GM23338 (cell line): Measurements from ENCODE around the gene DLK1. TPM values are rescaled to one million over a fixed set of nuclear protein-coding genes. Genes with fewer than 3 reads are reported as not detected.

Source experiments
- ATAC-seq: fragments of 200-7000 bp; cut with Tn5 transposase; 3 replicates; pipeline ENCODE4 v1.9.1; 2020
- DNase-seq: peaks from one replicate; pipeline ENCODE4 v3.0.0-alpha.2; 2015; ENCODE audit warnings: low spot score
- H2AFZ ChIP-seq: fragments of 200-600 bp; sonication (generic); 2 replicates; pipeline ENCODE4 v1.8.0; 2016; ENCODE audit warnings: antibody characterized with exemption, mild to moderate bottlenecking, moderate library complexity
- H3F3A ChIP-seq: fragments of 200-600 bp; sonication (generic); replicated peaks from 2 replicates; pipeline ENCODE4 v1.8.0; 2017; ENCODE audit warnings: antibody characterized with exemption, mixed run types, low read depth
- H3K27ac ChIP-seq: fragments of 200-600 bp; sonication (generic); 2 replicates; pipeline ENCODE4 v1.6.1; 2016; ENCODE audit warnings: low read depth
- H3K27me3 ChIP-seq: fragments of 200-600 bp; sonication (generic); 2 replicates; pipeline ENCODE4 v1.8.0; 2016; ENCODE audit warnings: mild to moderate bottlenecking, mixed run types, moderate library complexity; ENCODE audit not compliant: insufficient read depth
- H3K36me3 ChIP-seq: fragments of 200-600 bp; sonication (generic); 2 replicates; pipeline ENCODE4 v1.8.0; 2016; ENCODE audit warnings: mild to moderate bottlenecking; ENCODE audit not compliant: insufficient read depth
- H3K4me1 ChIP-seq: fragments of 200-600 bp; sonication (generic); 2 replicates; pipeline ENCODE4 v1.8.0; 2016; ENCODE audit warnings: mild to moderate bottlenecking, moderate library complexity; ENCODE audit not compliant: insufficient read depth
- H3K4me2 ChIP-seq: fragments of 200-600 bp; sonication (generic); 2 replicates; pipeline ENCODE4 v1.7.1; 2017; ENCODE audit warnings: mixed run types
- H3K4me3 ChIP-seq: fragments of 200-600 bp; sonication (generic); 2 replicates; pipeline ENCODE4 v1.6.1; 2016; ENCODE audit warnings: mixed run types
- H3K79me2 ChIP-seq: fragments of 200-600 bp; sonication (generic); replicated peaks from 2 replicates; pipeline ENCODE4 v1.8.0; 2017; ENCODE audit warnings: mild to moderate bottlenecking; ENCODE audit not compliant: insufficient read depth
- H3K9me2 ChIP-seq: fragments of 200-600 bp; sonication (generic); 2 replicates; pipeline ENCODE4 v1.8.0; 2017; ENCODE audit not compliant: insufficient read depth
- H4K20me1 ChIP-seq: fragments of 200-600 bp; sonication (generic); replicated peaks from 2 replicates; pipeline ENCODE4 v1.8.0; 2017; ENCODE audit warnings: mild to moderate bottlenecking; ENCODE audit not compliant: insufficient read depth
- H3K27ac Mint-ChIP-seq: 2 replicates; pipeline ENCODE4 v1.8.0; 2020; ENCODE audit warnings: inconsistent platforms, mild to moderate bottlenecking, moderate library complexity, mixed read lengths
- H3K27me3 Mint-ChIP-seq: 3 replicates; pipeline ENCODE4 v1.8.0; 2022; ENCODE audit warnings: low read depth, mild to moderate bottlenecking, moderate library complexity, mixed read lengths, inconsistent platforms; ENCODE audit not compliant: insufficient read depth, poor library complexity
- H3K36me3 Mint-ChIP-seq: 3 replicates; pipeline ENCODE4 v1.8.0; 2021; ENCODE audit warnings: low read depth, mild to moderate bottlenecking, inconsistent platforms, moderate library complexity, mixed read lengths
- H3K4me1 Mint-ChIP-seq: 3 replicates; pipeline ENCODE4 v1.8.0; 2020; ENCODE audit warnings: mild to moderate bottlenecking, inconsistent platforms, mixed read lengths
- H3K4me3 Mint-ChIP-seq: 3 replicates; pipeline ENCODE4 v1.8.0; 2021; ENCODE audit warnings: moderate library complexity, mild to moderate bottlenecking, inconsistent platforms, mixed read lengths
- H3K9me3 Mint-ChIP-seq: 3 replicates; pipeline ENCODE4 v1.8.0; 2020; ENCODE audit warnings: moderate library complexity, mild to moderate bottlenecking, inconsistent platforms, mixed read lengths
- CTCF ChIP-seq, 2 experiments: fragments of 200-600 bp in 1 of 2; sonication (generic) in 1 of 2; conservative IDR thresholded peaks; 2 replicates each; pipeline versions ENCODE4 v1.5.1 to v1.6.1; 2016 to 2017; ENCODE audit warnings: antibody characterized with exemption in 2 of 2, low read depth in 2 of 2, mild to moderate bottlenecking in 2 of 2, moderate library complexity in 1 of 2
- EZH2 ChIP-seq: fragments of 200-600 bp; sonication (generic); IDR thresholded peaks from one replicate; pipeline ENCODE4 v1.8.0; 2017; ENCODE audit warnings: antibody characterized with exemption, mild to moderate bottlenecking, low read depth; ENCODE audit not compliant: unreplicated experiment
- EZH2phosphoT487 ChIP-seq: fragments of 200-600 bp; sonication (generic); IDR thresholded peaks from one replicate; pipeline ENCODE4 v1.8.1; 2018; ENCODE audit warnings: antibody characterized with exemption; ENCODE audit not compliant: unreplicated experiment
- POLR2AphosphoS5 ChIP-seq: IDR thresholded peaks from 2 replicates; pipeline ENCODE4 v1.6.1; 2016; ENCODE audit warnings: antibody characterized with exemption, low read depth
- REST ChIP-seq: IDR thresholded peaks from one replicate; pipeline ENCODE4 v1.6.1; 2018; ENCODE audit warnings: antibody characterized with exemption; ENCODE audit not compliant: unreplicated experiment
- STAT1 ChIP-seq: IDR thresholded peaks from one replicate; pipeline ENCODE4 v1.6.1; 2016; ENCODE audit warnings: antibody characterized with exemption; ENCODE audit not compliant: unreplicated experiment
- ZNF114 ChIP-seq: fragments of 250-450 bp; sonication (Bioruptor Pico); IDR thresholded peaks from 2 replicates; pipeline ENCODE4 v1.5.0; 2020; ENCODE audit warnings: mild to moderate bottlenecking, moderate library complexity
- ZNF462 ChIP-seq: fragments of 250-450 bp; sonication (Bioruptor Pico); IDR thresholded peaks from 2 replicates; pipeline ENCODE4 v1.5.0; 2020; ENCODE audit warnings: mild to moderate bottlenecking, moderate library complexity
- polyA plus RNA-seq: library from polyadenylated mRNA; unstranded; fragments of >200 nt; fragmentation: Nextera tagmentation; extraction: Ambion mirVana; gene quantifications from 2 replicates; pipeline ENCODE4 v1.2.1, GENCODE V29; 2016
- total RNA-seq: library from RNA; depleted of rRNA; stranded (reverse); fragments of >200 nt; shearing (Covaris generic); gene quantifications from 2 replicates; pipeline ENCODE4 v1.2.3, GENCODE V29; 2014

DLK1 gene
- total and polyA plus RNA-seq, 2 experiments from 2014 or later, result 1.1 to 1.2 TPM

- TF ChIP-seq ZNF114 (CRISPR knock-in tag), result no peak
- TF ChIP-seq REST, result no peak
- no peak for TF ChIP-seq EZH2phosphoT487
- no peak for TF ChIP-seq POLR2AphosphoS5
- TF ChIP-seq ZNF462 (CRISPR knock-in tag), result no peak
- no peak for TF ChIP-seq STAT1
- TF ChIP-seq EZH2, result no peak
- no peak for TF ChIP-seq CTCF (conservative IDR thresholded peaks at IDR 0.05; ENCODE audit: low read depth in 2 of 2)
- H3F3A ChIP-seq, result no peaks in the 10 kb centered on the region
- no peak overlapping the region for H3K4me2 ChIP-seq
- no peaks in the 10 kb centered on the region for H3K9me2 ChIP-seq
- no peaks in the 10 kb centered on the region for H3K79me2 ChIP-seq
- H4K20me1 ChIP-seq, result no peaks in the 10 kb centered on the region
- no peaks in the 10 kb centered on the region for H3K9me3 Mint-ChIP-seq
- H3K4me3 ChIP-seq, result no peak overlapping the region
- peaks cover 16% of the 10 kb centered on the region for H3K27me3 Mint-ChIP-seq
- no peaks in the 10 kb centered on the region for H3K4me1 ChIP-seq
- H3K36me3 ChIP-seq, result no peaks in the 10 kb centered on the region
- ATAC-seq, result no peak
- no peaks in the 10 kb centered on the region for H3K27me3 ChIP-seq
- no peak overlapping the region for H3K27ac ChIP-seq
- H3K27ac Mint-ChIP-seq, result no peak overlapping the region
- no peak for DNase-seq
- H3K4me3 Mint-ChIP-seq, result no peak overlapping the region
- no peak overlapping the region for H2AFZ ChIP-seq
- H3K4me1 Mint-ChIP-seq, result peaks cover 2% of the 10 kb centered on the region; the same call in 1 of the 3 replicates
- no peaks in the 10 kb centered on the region for H3K36me3 Mint-ChIP-seq
These were observed 27.8 kb upstream of the DLK1 start for GRCh38 chr14:100698666-100699448.
